ENCODE measurements around the gene FAM171A1. TPM values are rescaled to one million over a fixed set of nuclear protein-coding genes. Genes with fewer than 3 reads are reported as not detected.

Gene FAM171A1
- total and polyA plus RNA-seq, 2 of the 13 experiments (the other 11 are each of a cell fraction or from before 2014, with no cell fraction given) = 21.5 to 34.7 TPM

DNA sequence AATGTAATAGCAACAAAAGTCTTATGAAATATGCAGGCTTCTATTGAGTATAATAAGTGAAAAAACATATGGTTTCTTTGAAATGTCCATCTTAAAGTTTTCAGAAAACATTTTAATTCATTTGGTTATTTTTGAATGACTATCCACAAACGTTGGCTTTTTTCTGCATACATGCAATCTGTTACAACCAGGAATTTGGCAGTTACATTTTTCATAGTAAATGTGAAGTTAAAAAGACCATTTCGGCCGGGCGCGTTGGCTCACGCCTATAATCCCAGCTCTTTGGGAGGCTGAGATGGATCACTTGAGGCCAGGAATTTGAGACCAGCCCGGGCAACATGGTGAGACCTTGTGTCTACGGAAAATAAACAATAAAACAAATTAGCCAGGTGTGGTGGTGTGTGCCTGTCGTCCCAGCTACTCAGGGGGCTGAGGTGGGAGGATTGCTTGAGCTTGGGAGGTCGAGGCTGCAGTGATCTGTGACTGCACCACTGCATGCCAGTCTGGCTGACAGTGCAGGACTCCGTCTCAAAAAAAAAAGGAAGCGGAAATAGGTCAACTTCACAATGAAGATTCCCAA lies 128.7 kb downstream of the FAM171A1 start:
- Histone ChIP-seq H3K4me3 (replicated peaks in 1 of 3; ENCODE audit: insufficient read depth in 1 of 3, low read depth in 2 of 3, low read length in 3 of 3) (no peak overlapping the region), H3K4me2 (ENCODE audit: low read depth, low read length) (no peak overlapping the region), H2AFZ (ENCODE audit: low read length) (no peak overlapping the region), H3K27ac (ENCODE audit: extremely low read length, insufficient read depth, low read length) (no peak overlapping the region), H3K79me2 (ENCODE audit: insufficient read depth, low read length) (no peaks in the 10 kb centered on the region), H3K9me3 (ENCODE audit: low read length) (no peaks in the 10 kb centered on the region), H3K36me3 (replicated peaks in 1 of 2; ENCODE audit: control insufficient read depth in 1 of 2, insufficient read depth in 2 of 2, low read length in 2 of 2) (peaks cover 6 to 25% of the 10 kb centered on the region in 2 experiments; a peak in 3 of 5 replicates), H3K4me1 (ENCODE audit: insufficient read depth, low read length) (no peaks in the 10 kb centered on the region), H4K20me1 (ENCODE audit: insufficient read depth, low read length) (no peaks in the 10 kb centered on the region), H3K9ac (ENCODE audit: insufficient read depth, low read depth, low read length) (no peak overlapping the region), H3K27me3 (ENCODE audit: control insufficient read depth in 1 of 2, insufficient read depth in 2 of 2, low read length in 2 of 2) (no peaks in the 10 kb centered on the region)
- TF ChIP-seq TCF12 (IDR thresholded peaks at IDR 0.05) (no peak), TCF12 (CRISPR knock-in tag; IDR thresholded peaks at IDR 0.05) (no peak), HOXA3 (CRISPR knock-in tag; IDR thresholded peaks at IDR 0.05) (no peak), ZNF772 (CRISPR knock-in tag; IDR thresholded peaks at IDR 0.05) (no peak), ZBTB42 (CRISPR knock-in tag; IDR thresholded peaks at IDR 0.05) (no peak), NFE2L2 (IDR thresholded peaks at IDR 0.05; ENCODE audit: low read length) (no peak), SMARCE1 (IDR thresholded peaks at IDR 0.05; ENCODE audit: borderline replicate concordance) (no peak), ZSCAN12 (CRISPR knock-in tag; IDR thresholded peaks at IDR 0.05) (no peak), PAWR (CRISPR knock-in tag; IDR thresholded peaks at IDR 0.05; ENCODE audit: borderline replicate concordance) (no peak), NCOR1 (IDR thresholded peaks at IDR 0.05; ENCODE audit: borderline replicate concordance, low read length) (no peak)
- TF ChIP-seq, protein P1, sequence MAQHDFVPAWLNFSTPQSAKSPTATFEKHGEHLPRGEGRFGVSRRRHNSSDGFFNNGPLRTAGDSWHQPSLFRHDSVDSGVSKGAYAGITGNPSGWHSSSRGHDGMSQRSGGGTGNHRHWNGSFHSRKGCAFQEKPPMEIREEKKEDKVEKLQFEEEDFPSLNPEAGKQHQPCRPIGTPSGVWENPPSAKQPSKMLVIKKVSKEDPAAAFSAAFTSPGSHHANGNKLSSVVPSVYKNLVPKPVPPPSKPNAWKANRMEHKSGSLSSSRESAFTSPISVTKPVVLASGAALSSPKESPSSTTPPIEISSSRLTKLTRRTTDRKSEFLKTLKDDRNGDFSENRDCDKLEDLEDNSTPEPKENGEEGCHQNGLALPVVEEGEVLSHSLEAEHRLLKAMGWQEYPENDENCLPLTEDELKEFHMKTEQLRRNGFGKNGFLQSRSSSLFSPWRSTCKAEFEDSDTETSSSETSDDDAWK (CRISPR knock-in tag; IDR thresholded peaks at IDR 0.05) = no peak
- TF ChIP-seq, protein P2, sequence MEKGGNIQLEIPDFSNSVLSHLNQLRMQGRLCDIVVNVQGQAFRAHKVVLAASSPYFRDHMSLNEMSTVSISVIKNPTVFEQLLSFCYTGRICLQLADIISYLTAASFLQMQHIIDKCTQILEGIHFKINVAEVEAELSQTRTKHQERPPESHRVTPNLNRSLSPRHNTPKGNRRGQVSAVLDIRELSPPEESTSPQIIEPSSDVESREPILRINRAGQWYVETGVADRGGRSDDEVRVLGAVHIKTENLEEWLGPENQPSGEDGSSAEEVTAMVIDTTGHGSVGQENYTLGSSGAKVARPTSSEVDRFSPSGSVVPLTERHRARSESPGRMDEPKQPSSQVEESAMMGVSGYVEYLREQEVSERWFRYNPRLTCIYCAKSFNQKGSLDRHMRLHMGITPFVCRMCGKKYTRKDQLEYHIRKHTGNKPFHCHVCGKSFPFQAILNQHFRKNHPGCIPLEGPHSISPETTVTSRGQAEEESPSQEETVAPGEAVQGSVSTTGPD (CRISPR knock-in tag; IDR thresholded peaks at IDR 0.05) = no peak
- TF ChIP-seq, protein P3, sequence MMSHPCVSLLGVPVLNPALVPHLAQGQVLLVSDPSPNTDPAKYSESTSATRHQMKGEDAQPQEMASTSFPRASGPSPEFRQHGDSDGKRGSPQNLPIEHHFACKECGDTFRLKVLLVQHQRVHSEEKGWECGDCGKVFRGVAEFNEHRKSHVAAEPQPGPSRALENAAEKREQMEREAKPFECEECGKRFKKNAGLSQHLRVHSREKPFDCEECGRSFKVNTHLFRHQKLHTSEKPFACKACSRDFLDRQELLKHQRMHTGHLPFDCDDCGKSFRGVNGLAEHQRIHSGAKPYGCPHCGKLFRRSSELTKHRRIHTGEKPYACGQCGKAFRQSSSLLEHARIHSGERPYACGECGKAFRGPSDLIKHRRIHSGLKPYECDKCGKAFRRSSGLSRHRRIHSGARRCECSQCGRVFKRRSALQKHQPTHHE (CRISPR knock-in tag; IDR thresholded peaks at IDR 0.05; ENCODE audit: borderline replicate concordance) = no peak
- TF ChIP-seq, protein P4, sequence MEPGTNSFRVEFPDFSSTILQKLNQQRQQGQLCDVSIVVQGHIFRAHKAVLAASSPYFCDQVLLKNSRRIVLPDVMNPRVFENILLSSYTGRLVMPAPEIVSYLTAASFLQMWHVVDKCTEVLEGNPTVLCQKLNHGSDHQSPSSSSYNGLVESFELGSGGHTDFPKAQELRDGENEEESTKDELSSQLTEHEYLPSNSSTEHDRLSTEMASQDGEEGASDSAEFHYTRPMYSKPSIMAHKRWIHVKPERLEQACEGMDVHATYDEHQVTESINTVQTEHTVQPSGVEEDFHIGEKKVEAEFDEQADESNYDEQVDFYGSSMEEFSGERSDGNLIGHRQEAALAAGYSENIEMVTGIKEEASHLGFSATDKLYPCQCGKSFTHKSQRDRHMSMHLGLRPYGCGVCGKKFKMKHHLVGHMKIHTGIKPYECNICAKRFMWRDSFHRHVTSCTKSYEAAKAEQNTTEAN (CRISPR knock-in tag; conservative IDR thresholded peaks at IDR 0.05) = no peak
- 98% methylated on average over 12 of the region's 12 CpGs for WGBS (ENCODE audit: low lambda C conversion rate)
- intact Hi-C loops (cut with micrococcal nuclease; ENCODE audit: unreplicated experiment) (no loop called here), in situ Hi-C loops (cut with HindIII; ENCODE audit: extremely low pct_ligation_motif_present, low pct_unique_long_range_greater_than_20kb) (no loop called here)
- CTCF ChIA-PET (ENCODE audit: low intra/inter-chr PET ratio, low total read pairs) = no interaction called here
- BruUV-seq (replicated peaks) = no TSS peak
- ATAC-seq = no peak
- no peak for FAIRE-seq
- POLR2A ChIA-PET = no interaction called here
- no peak for DNase-seq (ENCODE audit: low spot score)
